ENCODE results near the gene FLOT1. TPM values are rescaled to one million over a fixed set of nuclear protein-coding genes. Genes with fewer than 3 reads are reported as not detected.

The FLOT1 gene
- total and polyA plus RNA-seq, 3 donors from 2014 or later = 84.1 to 169 (median 88.1) TPM

DNA sequence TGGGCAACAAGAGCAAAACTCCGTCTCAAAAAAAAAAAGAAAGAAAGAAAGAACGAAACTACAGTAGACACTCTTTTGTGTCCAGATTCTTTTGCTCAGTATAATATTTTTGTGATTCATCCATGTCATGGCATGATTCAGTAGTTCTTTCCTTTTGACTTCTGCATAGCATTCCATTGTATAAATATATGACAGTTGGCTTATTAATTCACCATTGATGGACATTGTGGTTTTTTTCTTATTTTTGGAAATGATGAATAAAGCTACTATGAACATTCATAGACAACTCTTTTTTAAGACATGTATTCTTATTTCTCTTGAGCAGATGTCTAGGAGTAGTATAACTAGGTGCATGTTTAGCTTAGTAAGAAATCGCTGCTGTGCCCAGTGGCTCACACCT is 12.1 kb upstream of the FLOT1 start:
- no peaks in the 10 kb centered on the region for H3K36me3 ChIP-seq (ENCODE audit: low read depth, missing control alignments)
- no peak overlapping the region for H3K4me3 ChIP-seq
- TF ChIP-seq, protein P1, sequence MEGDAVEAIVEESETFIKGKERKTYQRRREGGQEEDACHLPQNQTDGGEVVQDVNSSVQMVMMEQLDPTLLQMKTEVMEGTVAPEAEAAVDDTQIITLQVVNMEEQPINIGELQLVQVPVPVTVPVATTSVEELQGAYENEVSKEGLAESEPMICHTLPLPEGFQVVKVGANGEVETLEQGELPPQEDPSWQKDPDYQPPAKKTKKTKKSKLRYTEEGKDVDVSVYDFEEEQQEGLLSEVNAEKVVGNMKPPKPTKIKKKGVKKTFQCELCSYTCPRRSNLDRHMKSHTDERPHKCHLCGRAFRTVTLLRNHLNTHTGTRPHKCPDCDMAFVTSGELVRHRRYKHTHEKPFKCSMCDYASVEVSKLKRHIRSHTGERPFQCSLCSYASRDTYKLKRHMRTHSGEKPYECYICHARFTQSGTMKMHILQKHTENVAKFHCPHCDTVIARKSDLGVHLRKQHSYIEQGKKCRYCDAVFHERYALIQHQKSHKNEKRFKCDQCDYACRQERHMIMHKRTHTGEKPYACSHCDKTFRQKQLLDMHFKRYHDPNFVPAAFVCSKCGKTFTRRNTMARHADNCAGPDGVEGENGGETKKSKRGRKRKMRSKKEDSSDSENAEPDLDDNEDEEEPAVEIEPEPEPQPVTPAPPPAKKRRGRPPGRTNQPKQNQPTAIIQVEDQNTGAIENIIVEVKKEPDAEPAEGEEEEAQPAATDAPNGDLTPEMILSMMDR (IDR thresholded peaks at IDR 0.05) = no peak
- TF ChIP-seq POLR2A (IDR thresholded peaks at IDR 0.05) = no peak
- intact Hi-C loops (cut with DNase I; ENCODE audit: low total_unique reads) = no loop called here
- peaks cover 15% of the 10 kb centered on the region for H3K4me1 ChIP-seq
- no peak overlapping the region for H3K27ac ChIP-seq
- WGBS, 2 donors = 91 to 93% methylated on average over 3 of the region's 3 CpGs
- H3K9me3 ChIP-seq = no peaks in the 10 kb centered on the region
- H3K27me3 ChIP-seq = no peaks in the 10 kb centered on the region
- DNase-seq = no peak

DNA sequence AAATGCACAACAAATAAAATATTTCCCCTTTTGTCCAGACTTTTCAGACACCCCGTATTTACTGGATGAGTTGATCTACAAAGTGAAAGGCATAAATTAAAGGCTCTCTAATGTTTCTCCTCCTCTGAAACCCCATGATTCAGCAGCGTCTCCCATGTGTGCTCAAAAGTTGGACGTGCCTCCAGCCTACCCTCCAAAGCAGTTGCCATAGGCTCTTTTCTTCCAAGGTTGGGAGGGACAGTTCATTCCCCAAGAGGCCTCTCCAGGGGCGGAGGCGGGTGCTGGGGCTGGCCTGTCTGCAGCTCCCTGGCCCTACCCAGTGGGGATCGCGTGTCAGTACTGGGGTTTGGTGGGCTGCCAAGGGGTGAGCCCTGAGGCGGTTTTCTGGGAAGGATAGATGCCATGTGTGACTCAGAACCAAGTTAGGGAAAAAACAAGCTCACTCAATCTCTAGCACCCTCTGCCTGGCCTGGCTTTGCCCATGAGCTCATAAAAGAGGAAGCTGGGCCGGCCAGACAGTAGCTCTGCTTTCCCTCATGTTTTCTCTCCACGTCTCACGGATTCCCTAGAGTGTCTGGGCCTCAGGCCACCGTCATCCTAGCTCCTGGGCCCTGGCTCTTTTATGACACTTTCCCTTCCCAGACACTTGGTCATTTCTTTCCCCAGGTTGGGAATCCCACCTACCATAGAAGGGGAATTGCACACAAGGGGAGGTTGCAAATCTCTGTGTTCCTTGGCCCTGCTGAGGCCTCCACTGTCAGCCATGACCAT is 9.9 kb upstream of the FLOT1 start:
- intact Hi-C loops (cut with DNase I; ENCODE audit: low total_unique reads) = no loop called here
- H3K4me3 ChIP-seq = no peak overlapping the region
- peak; percentile 55 for DNase-seq
- no peak for TF ChIP-seq POLR2A (IDR thresholded peaks at IDR 0.05)
- H3K36me3 ChIP-seq (ENCODE audit: low read depth, missing control alignments) = no peaks in the 10 kb centered on the region
- WGBS, 2 donors = 62 to 64% methylated on average over 12 of the region's 12 CpGs
- H3K4me1 ChIP-seq = peaks cover 15% of the 10 kb centered on the region
- H3K27me3 ChIP-seq = no peaks in the 10 kb centered on the region
- peak overlapping the region in 1 of 2 donors; percentile 5 for H3K27ac ChIP-seq
- H3K9me3 ChIP-seq = no peaks in the 10 kb centered on the region

DNA sequence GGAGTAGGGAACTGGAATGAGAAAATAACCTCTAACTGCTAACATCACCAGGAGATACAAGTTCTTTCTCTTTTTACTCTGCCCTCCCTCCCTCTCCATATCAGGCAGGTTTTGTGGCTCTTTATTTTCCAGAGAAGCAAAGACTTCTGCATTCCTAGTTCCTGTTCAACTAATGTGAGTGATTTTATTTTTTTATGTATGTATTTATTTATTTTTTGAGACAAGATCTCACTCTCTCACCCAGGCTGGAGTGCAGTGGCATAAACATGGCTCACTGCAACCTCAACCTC is 7.8 kb upstream of the FLOT1 start:
- Histone ChIP-seq H3K27ac (no peak overlapping the region), H3K27me3 (no peaks in the 10 kb centered on the region), H3K36me3 (ENCODE audit: low read depth, missing control alignments) (no peaks in the 10 kb centered on the region), H3K4me1 (peaks cover 15% of the 10 kb centered on the region), H3K4me3 (no peak overlapping the region), H3K9me3 (no peaks in the 10 kb centered on the region)
- no peak for DNase-seq
- TF ChIP-seq, protein P1 (IDR thresholded peaks at IDR 0.05) = no peak
- no peak for TF ChIP-seq POLR2A (IDR thresholded peaks at IDR 0.05)
- intact Hi-C loops (cut with DNase I; ENCODE audit: low total_unique reads) = no loop called here

DNA sequence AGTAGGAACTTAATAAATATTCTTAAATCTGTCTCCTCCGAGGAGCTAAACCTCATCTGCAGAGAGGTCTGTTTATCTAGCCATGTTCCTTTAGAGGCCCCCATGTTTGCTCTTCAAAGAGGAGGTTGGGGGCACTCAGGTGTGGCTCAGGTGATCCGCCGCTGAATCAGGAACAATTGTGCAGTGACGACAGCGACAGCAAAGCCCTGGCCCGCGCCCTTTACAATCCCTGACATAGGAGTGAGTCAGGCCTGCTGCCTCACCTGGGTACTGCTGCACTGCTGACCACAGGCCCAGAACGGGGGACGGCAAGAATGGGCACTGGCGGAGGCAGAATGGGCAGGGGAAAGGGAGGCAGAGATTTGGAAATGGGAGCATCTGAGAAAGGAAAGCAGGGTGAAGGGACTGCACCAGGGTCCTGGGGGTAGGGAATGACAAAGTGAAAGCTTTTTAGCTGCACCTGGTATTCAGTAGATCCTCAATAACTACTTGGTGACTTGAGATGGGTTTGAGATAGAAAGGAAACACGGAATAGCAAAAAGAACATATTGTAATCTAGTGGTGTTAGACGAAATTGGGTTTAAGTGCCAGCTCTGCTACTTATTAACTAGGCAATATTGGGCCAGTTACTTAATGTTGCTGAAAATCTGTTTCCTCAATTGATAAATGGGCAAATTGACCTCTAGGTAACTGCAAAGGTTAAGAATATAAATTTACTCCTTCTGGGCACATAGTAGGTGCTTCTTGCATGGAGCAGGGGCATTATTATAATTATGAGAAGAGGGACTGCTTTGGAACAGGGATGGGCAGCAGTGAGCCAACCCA is 7.3 kb upstream of the FLOT1 start:
- DNase-seq = no peak
- peaks cover 15% of the 10 kb centered on the region for H3K4me1 ChIP-seq
- no peaks in the 10 kb centered on the region for H3K9me3 ChIP-seq
- WGBS, 2 donors = 84 to 85% methylated on average over 12 of the region's 12 CpGs
- intact Hi-C loops (cut with DNase I; ENCODE audit: low total_unique reads) = no loop called here
- H3K36me3 ChIP-seq (ENCODE audit: low read depth, missing control alignments) = no peaks in the 10 kb centered on the region
- H3K27ac ChIP-seq = no peak overlapping the region
- H3K27me3 ChIP-seq = no peaks in the 10 kb centered on the region
- no peak overlapping the region for H3K4me3 ChIP-seq
- TF ChIP-seq, protein P1 (IDR thresholded peaks at IDR 0.05) = no peak
- TF ChIP-seq POLR2A (IDR thresholded peaks at IDR 0.05) = no peak

DNA sequence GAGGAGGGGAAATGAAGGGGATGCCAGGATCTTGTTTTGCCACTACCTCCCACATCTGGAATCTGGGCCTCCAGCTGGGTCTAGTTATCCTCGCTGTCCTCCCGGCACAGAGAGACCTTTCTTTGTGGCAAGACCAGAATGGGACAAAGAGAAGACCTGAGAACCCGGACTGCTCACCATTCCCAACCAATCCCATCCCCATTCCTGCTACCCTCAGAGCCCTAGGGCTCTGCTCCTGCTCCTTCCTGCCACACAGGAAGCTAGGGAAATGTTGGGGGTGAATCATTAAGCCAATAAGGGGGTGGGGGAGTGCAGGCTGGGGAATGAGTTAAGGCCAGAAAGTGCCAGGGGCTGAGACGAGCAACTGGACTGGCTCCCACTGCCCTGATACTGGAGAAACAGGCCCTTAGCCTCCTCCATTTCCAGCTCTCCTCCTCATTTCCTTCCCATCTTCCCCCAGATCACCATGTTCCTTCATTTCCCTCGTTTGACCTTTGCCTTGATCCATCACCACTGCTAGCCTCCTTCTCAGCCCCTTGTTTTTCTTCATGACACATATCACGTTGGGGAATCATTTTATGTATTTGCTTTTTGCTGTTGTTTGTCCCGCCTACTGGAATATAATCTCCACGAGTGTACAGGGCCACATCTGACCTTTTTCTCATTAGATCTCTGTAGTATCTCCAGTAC is 6.5 kb upstream of the FLOT1 start:
- no peak for DNase-seq
- no peak overlapping the region for H3K4me3 ChIP-seq
- no peaks in the 10 kb centered on the region for H3K27me3 ChIP-seq
- 62 to 73% methylated on average over 8 of the region's 8 CpGs for WGBS, 2 donors
- TF ChIP-seq POLR2A (IDR thresholded peaks at IDR 0.05) = no peak
- TF ChIP-seq, protein P1 (IDR thresholded peaks at IDR 0.05) = no peak
- intact Hi-C loops (cut with DNase I; ENCODE audit: low total_unique reads) = no loop called here
- no peak overlapping the region for H3K27ac ChIP-seq
- no peaks in the 10 kb centered on the region for H3K9me3 ChIP-seq
- H3K4me1 ChIP-seq = peaks cover 15% of the 10 kb centered on the region
- H3K36me3 ChIP-seq (ENCODE audit: low read depth, missing control alignments) = no peaks in the 10 kb centered on the region
